ENCODE results near the gene FUT1. TPM values are rescaled to one million over a fixed set of nuclear protein-coding genes. Genes with fewer than 3 reads are reported as not detected.
A peak's percentile ranks its signal among the peaks of the same experiment; 100 is the strongest.
"Not testable (repeated sequence)": the region's sequence is repeated elsewhere in the genome, so short reads cannot be mapped to it uniquely, and the experiment has no call there.

FUT1 gene
- 1 to 10 TPM in 9 of 12 donors, under 1 TPM in 1, not detected in 2; 0.95 to 1.7 (median 1.4) TPM for polyA plus RNA-seq (ENCODE audit: insufficient read length in 12 of 12)
- long read RNA-seq, donor 1 = 0 reads
- long read RNA-seq, donor 2 = 0 reads
- long read RNA-seq, donor 3 = 0 reads
- long read RNA-seq, donor 4 = 0 reads
- long read RNA-seq, donor 5 = 0 reads
- long read RNA-seq, donor 6 = 0 reads
- long read RNA-seq, donor 7 = 0 reads
- long read RNA-seq, donor 8 = 0 reads
- long read RNA-seq, donor 9 = 0 reads
- long read RNA-seq, donor 10 = 0 reads
- long read RNA-seq, donor 11 = 0 reads

DNA sequence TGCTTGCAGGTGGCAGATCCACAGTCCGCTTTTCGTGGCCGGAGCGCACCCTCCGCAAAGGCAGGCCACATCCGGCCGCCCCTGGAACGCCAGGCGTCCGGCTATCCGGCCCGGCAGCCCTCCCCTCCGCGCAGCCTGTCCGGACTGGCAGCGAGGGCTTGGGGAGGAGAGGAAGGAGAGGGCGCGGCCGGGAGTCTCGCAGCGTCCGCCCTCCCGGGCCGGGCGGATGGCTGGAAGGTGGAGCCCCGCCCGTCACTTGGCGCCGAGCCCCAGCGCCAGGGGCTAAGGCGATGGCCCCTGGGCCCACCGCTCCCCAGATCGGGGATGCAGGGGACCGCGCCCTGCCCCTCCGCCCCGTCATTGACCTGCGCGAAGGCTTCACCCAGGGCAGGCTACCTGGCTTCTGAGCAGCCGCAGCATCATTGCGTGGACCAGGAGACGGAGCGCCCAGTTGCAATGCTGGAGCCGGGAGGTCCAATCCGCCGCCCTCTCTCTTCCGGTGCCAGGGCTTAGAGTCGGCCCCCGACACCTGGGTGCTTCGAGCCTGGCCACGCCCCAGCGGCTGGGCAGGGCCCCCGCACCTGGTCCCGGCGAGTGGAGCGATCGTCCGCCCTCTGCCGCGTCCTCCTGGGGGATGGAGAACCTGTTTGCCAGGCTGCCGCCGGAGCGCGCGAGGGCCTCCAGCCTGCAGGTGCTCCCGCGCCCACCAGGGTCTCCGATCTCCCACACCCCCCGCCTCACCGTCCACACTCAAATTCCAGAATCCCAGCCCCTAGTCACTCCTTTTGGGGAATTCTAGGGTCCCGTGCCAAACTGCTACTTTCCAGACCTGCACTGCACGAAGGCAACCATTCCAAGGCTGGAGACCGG lies at the start of gene FUT1:
Gene FUT1, minus strand, starts transcription at position 146 of the 870 bp plus-strand sequence. CDS start 1,360 bp downstream, outside the sequence.
- DNase-seq = no peak

DNA sequence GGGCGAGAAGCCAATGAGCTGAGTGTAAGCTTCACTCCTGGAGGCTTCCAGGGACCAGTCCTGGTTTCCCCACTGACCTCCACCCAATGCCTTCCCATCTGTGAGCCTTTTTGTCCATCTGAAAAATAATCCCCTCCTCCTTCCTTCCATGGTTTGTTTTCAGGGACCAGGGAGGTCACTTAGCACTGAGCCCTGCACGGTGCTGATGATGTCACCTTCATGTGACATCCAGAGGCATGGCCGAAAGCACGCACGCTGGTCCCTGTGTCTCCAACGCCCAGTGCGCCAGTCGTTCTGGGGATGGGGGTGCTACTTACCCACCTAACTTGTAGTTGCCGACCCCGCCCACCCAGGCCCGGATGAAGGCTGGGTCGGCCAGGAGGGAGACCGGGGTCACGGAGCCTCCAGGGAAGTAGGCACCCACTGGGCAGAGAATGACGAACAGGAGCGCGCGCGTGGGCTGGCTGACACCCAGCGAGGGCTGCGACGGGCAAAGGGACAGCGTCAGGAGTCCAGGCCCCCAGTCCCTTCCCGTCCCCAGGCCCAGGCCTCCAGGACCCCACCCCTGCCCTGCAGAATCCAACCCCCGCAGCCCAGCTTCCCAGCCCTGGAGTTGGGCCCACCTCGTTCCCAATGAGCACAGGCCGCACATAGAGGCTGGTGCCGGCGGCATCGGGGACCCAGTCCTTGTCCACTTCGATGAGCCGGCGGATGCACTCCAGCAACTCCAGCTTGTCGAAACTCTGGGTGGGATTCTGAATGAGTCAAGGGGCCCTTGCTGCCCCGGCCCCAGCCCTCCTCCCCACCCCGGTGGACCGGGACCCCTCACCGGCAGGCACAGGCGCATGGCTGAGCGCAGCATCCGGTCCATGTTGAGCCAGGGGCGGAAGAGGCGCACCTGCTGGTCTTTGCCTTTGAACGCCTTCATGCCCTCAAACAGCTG lies 47.2 kb upstream of the FUT1 start:
- DNase-seq = no peak

DNA sequence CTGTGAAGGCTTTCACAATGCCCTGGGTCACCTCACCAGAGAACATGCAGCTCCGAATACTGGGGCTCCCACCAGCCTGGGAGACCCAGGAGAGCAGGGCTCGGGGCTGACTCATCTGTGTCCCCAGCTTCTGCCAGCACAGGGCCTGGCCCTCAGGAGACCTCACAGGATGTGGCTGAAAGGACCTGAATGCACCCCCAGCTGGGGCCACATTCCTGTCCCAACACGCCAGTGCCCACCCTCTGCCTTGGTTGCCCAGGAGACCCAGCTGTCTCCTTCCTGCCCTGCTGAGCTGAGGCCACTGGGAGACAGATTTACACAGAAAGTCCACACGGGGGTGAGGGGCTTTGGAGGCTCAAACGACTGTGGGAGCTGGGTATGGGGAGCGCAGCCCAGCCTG lies 46.5 kb upstream of the FUT1 start:
- DNase-seq = no peak

DNA sequence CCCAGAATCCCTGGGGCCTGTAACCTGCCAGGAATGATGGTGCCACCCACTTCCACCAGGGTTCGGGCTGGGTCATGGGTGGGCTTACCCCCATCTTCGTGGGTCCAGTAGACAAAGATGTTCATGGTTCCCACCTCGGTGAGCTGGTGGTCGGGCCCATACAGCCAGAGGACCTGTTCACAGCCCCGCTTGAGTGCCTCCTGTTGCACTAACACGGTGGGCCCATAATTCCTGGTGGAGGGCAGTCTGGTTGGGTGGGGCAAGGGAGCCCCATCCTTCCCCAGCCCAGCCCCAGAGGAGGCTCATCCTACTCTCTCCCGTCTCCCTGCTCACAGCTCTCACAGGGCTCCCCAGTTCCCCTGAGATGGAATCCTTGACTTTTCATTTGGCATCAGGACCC lies 44.7 kb upstream of the FUT1 start:
- DNase-seq = no peak

GRCh38 chr19:48796298-48797083 lies 44.0 kb upstream of the FUT1 start:
- DNase-seq = no peak

DNA sequence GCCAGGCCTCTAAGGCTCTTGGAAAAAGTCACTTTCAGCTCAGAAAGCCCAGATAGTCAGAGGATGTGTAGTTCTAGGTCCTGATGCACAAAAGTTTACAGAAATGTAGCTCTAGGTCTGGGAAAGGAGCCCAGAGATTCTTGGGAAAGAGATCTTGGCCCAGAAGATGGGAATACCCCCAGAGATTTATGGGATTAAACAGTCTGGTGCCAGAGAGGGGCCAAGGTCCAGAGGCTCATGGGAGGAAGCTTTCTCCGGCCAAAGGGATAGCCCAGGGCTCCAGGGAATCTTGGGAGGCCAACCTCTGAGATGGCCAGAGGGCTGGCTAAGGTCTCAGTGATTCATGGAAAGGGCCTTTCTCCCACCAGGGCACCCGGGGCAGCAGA lies 43.2 kb upstream of the FUT1 start:
- no peak for DNase-seq

- peak; percentile 97 for DNase-seq
These were observed 42.7 kb upstream of the FUT1 start for GRCh38 chr19:48795055-48795684.

DNA sequence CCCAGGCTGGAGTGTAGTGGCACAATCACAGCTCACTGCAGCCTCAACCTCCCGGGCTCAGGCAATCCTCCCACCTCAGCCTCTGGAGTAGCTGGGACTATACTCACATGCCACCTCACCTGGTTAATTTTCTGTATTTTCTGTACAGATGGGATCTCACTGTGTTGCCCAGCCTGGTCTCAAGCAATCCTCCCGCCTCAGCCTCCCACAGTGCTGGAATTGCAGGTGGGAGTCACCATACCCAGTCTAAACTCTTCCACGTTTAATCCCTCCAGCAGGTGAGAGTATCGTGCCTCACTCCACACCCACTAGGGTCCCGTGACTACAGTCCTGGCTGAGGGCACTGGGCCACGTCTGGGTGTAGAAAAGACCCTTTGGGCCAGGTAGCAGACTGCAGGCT lies 41.9 kb upstream of the FUT1 start:
- no peak for DNase-seq

GRCh38 chr19:48793271-48793670 lies 40.8 kb upstream of the FUT1 start:
- DNase-seq = no peak

DNA sequence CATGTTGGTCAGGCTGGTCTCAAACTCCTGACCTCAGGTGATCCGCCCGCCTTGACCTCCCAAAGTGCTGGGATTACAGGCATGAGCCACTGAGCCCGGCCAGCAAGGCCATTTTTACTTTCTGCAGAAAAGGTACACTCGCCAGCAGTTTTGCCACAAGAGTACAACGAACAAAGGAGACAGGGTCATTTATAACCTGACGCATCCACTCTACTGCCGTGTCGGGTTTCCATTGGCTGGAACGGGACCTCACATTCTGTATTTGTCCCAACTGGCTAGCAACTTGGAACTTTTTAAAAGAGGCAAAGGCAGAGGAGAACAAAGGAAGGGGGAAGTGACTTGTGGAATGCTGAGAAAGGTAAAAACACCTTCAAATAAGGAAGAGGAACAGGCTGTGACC lies 34.9 kb upstream of the FUT1 start:
- DNase-seq = not testable (repeated sequence)

DNA sequence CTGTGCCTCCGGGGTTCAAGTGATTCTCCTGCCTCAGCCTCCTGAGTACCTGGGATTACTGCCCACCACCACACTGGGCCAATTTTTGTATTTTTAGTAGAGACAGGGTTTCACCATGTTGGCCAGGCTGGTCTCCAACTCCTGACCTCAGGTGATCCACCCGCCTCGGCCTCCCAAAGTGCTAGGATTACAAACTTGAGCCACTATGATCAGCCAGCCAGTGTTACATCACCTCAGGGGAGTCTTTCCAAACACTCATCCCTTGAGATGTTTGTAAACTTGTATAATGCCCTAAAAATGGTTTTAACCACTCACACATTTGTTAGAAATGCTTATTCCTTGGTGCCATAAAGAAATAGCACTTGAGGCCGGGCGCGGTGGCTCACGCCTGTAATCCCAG lies 34.0 kb upstream of the FUT1 start:
- not testable (repeated sequence) for DNase-seq

DNA sequence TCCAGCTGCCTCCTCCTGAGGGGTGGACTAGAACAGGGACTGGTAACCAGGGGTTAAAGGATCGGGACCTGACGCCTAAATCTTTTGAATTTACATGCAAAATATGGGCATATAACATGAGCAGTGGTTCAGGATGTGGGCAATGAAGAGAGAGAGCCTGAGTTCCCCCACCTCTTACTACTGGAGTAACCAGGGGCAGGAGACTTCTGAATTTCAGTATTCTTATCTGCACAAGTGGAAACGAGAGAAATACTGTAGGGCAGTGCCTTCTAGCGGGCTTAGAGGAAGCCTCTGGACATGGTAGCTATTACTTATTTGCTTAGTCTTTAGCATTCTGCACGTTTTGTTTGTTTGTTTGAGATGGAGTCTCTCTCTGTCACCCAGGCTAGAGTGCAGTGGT lies 32.1 kb upstream of the FUT1 start:
- DNase-seq = no peak

GRCh38 chr19:48780631-48781391 lies 28.4 kb upstream of the FUT1 start:
- no peak for DNase-seq

- DNase-seq = no peak
These were observed 27.2 kb upstream of the FUT1 start for GRCh38 chr19:48779636-48780035.

DNA sequence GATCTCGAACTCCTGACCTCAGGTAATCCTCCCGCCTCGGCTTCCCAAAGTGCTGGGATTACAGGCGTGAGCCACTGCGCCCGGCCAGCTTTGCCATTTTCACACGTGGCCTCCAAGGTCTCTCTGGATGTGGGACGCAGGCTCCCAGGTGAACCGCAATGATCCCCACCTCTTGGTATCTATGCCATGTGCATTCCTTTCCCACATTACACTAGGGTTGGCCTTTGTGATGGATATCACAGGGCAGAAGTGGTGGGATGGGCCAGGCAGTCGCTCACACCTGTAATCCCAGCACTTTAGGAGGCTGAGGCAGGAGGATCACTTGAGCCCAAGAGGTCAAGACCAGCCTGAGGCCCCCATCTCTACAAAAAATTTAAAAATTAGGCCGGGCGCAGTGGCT lies 25.3 kb upstream of the FUT1 start:
- no peak for DNase-seq

GRCh38 chr19:48777139-48777538 lies 24.7 kb upstream of the FUT1 start:
- no peak for DNase-seq

GRCh38 chr19:48772503-48772953 lies 20.1 kb upstream of the FUT1 start:
- no peak for DNase-seq

DNA sequence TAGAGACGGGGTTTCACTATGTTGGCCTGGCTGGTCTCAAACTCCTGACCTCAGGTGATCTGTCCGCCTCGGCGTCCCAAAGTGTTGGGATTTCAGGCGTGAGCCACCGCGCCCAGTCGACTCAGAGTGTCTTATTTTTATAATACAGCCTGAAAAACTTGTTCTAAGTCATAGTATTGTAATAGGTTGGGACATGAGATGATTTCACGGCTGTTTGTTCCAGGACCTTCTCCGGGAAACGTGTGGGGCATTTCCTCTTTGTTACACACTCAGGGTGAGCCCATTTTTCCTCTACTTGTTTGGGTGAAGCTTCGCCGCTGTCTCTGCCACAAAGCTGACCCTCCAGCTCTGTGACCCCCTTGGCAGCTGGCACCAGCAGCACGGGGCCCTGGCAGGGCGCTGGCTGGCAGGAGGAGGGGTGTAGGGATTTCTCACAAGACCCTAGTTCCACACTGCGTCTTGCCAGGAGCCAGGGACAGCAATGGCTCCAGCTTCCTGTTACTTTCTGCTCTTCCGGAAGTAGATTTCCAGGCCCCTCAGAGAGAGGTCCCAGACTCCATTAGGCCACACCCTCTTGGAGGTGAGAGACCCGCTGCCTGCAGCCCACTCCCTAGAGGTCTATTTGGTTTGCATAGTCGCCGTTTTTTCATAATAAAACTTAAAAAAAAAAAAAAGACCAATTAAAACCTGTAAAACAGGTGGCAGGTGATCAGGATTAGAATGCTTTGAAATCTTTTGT lies 18.5 kb upstream of the FUT1 start:
- no peak for DNase-seq

DNA sequence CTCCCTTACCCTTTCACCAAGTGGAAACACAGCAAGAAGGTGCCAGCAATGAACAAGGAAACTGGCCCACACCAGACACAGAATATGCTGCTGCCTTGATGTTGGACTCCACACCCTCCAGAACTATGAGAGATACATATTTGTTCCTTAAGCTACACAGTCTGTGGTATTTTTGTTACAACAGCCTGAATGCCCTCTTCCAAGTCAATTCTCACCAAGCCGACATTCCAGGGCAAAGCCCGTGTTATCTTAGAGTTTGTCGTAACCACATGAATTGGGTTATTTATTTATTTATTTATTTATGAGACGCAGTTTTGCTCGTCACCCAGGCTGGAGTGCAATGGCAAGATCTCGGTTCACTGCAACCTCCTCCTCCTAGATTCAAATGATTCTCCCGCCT lies 17.8 kb upstream of the FUT1 start:
- no peak for DNase-seq
